DOHH2 (cell line): ENCODE results near the gene MRPS30.

Experiments used
- EZH2phosphoT487 ChIP-seq: fragments of 200-600 bp; sonication (generic); IDR thresholded peaks from 2 replicates; pipeline ENCODE4 v1.6.1; 2017; ENCODE audit warnings: borderline replicate concordance, mild to moderate bottlenecking, antibody characterized with exemption, low read length, moderate library complexity, mixed read lengths
- TF ChIP-seq, protein P1 (sequence below): fragments of 200-600 bp; sonication (generic); IDR thresholded peaks from one replicate; pipeline ENCODE4 v1.5.1; 2014; ENCODE audit warnings: antibody characterized with exemption, mild to moderate bottlenecking, low read depth, low read length; ENCODE audit not compliant: poor library complexity, severe bottlenecking

- TF ChIP-seq, protein P1, sequence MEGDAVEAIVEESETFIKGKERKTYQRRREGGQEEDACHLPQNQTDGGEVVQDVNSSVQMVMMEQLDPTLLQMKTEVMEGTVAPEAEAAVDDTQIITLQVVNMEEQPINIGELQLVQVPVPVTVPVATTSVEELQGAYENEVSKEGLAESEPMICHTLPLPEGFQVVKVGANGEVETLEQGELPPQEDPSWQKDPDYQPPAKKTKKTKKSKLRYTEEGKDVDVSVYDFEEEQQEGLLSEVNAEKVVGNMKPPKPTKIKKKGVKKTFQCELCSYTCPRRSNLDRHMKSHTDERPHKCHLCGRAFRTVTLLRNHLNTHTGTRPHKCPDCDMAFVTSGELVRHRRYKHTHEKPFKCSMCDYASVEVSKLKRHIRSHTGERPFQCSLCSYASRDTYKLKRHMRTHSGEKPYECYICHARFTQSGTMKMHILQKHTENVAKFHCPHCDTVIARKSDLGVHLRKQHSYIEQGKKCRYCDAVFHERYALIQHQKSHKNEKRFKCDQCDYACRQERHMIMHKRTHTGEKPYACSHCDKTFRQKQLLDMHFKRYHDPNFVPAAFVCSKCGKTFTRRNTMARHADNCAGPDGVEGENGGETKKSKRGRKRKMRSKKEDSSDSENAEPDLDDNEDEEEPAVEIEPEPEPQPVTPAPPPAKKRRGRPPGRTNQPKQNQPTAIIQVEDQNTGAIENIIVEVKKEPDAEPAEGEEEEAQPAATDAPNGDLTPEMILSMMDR: no peak
- TF ChIP-seq EZH2phosphoT487: no peak
Measured at GRCh38 chr5:44794371-44794770, 14.4 kb upstream of the MRPS30 start.
